GM19397 (cell line): ENCODE measurements around the gene TBCK.

ENCODE experiments used
- ATAC-seq: cut with Tn5 transposase; IDR thresholded peaks from one replicate; pipeline ENCODE4 v1.9.1; 2021; ENCODE audit warnings: mild to moderate bottlenecking, moderate library complexity; ENCODE audit not compliant: unreplicated experiment

Gene TBCK

GRCh38 chr4:106287353-106287969 lies 28.5 kb downstream of the TBCK start:
- ATAC-seq = no peak

GRCh38 chr4:106286611-106287010 lies 29.4 kb downstream of the TBCK start:
- no peak for ATAC-seq

- no peak for ATAC-seq
These were observed 31.8 kb downstream of the TBCK start for GRCh38 chr4:106284227-106284626.

GRCh38 chr4:106277140-106277675 lies 38.8 kb downstream of the TBCK start:
- no peak for ATAC-seq

GRCh38 chr4:106273831-106274230 lies 42.2 kb downstream of the TBCK start:
- no peak for ATAC-seq

GRCh38 chr4:106270736-106271135 lies 45.3 kb downstream of the TBCK start:
- ATAC-seq = no peak

- ATAC-seq = no peak
These were observed 46.3 kb downstream of the TBCK start for GRCh38 chr4:106269711-106270110.

- ATAC-seq = no peak
These were observed 47.2 kb downstream of the TBCK start for GRCh38 chr4:106268786-106269185.

GRCh38 chr4:106266201-106266600 lies 49.8 kb downstream of the TBCK start:
- no peak for ATAC-seq

- no peak for ATAC-seq
These were observed 51.7 kb downstream of the TBCK start for GRCh38 chr4:106264331-106264728.

- no peak for ATAC-seq
These were observed 52.2 kb downstream of the TBCK start for GRCh38 chr4:106263594-106264330.

- no peak for ATAC-seq
These were observed 54.0 kb downstream of the TBCK start for GRCh38 chr4:106261980-106262379.

GRCh38 chr4:106258145-106259045 lies 57.6 kb downstream of the TBCK start:
- no peak for ATAC-seq

GRCh38 chr4:106256190-106256589 lies 59.8 kb downstream of the TBCK start:
- no peak for ATAC-seq

- ATAC-seq = no peak
These were observed 60.8 kb downstream of the TBCK start for GRCh38 chr4:106255195-106255594.

GRCh38 chr4:106253364-106254129 lies 62.5 kb downstream of the TBCK start:
- ATAC-seq = no peak

GRCh38 chr4:106247600-106247999 lies 68.4 kb downstream of the TBCK start:
- no peak for ATAC-seq

- ATAC-seq = no peak
These were observed 69.6 kb downstream of the TBCK start for GRCh38 chr4:106246441-106246840.

GRCh38 chr4:106245176-106245575 lies 70.8 kb downstream of the TBCK start:
- ATAC-seq = no peak

- no peak for ATAC-seq
These were observed 75.3 kb downstream of the TBCK start for GRCh38 chr4:106240699-106241098.
